GM23338 (cell line): ENCODE data around the gene LONRF2. TPM values are rescaled to one million over a fixed set of nuclear protein-coding genes. Genes with fewer than 3 reads are reported as not detected.

Experiments used
- ATAC-seq: fragments of 200-7000 bp; cut with Tn5 transposase; 3 replicates; pipeline ENCODE4 v1.9.1; 2020
- DNase-seq: peaks from one replicate; pipeline ENCODE4 v3.0.0-alpha.2; 2015; ENCODE audit warnings: low spot score
- H2AFZ ChIP-seq: fragments of 200-600 bp; sonication (generic); 2 replicates; pipeline ENCODE4 v1.8.0; 2016; ENCODE audit warnings: antibody characterized with exemption, mild to moderate bottlenecking, moderate library complexity
- H3F3A ChIP-seq: fragments of 200-600 bp; sonication (generic); replicated peaks from 2 replicates; pipeline ENCODE4 v1.8.0; 2017; ENCODE audit warnings: antibody characterized with exemption, mixed run types, low read depth
- H3K27ac ChIP-seq: fragments of 200-600 bp; sonication (generic); 2 replicates; pipeline ENCODE4 v1.6.1; 2016; ENCODE audit warnings: low read depth
- H3K27me3 ChIP-seq: fragments of 200-600 bp; sonication (generic); 2 replicates; pipeline ENCODE4 v1.8.0; 2016; ENCODE audit warnings: mild to moderate bottlenecking, mixed run types, moderate library complexity; ENCODE audit not compliant: insufficient read depth
- H3K36me3 ChIP-seq: fragments of 200-600 bp; sonication (generic); 2 replicates; pipeline ENCODE4 v1.8.0; 2016; ENCODE audit warnings: mild to moderate bottlenecking; ENCODE audit not compliant: insufficient read depth
- H3K4me1 ChIP-seq: fragments of 200-600 bp; sonication (generic); 2 replicates; pipeline ENCODE4 v1.8.0; 2016; ENCODE audit warnings: mild to moderate bottlenecking, moderate library complexity; ENCODE audit not compliant: insufficient read depth
- H3K4me2 ChIP-seq: fragments of 200-600 bp; sonication (generic); 2 replicates; pipeline ENCODE4 v1.7.1; 2017; ENCODE audit warnings: mixed run types
- H3K4me3 ChIP-seq: fragments of 200-600 bp; sonication (generic); 2 replicates; pipeline ENCODE4 v1.6.1; 2016; ENCODE audit warnings: mixed run types
- H3K79me2 ChIP-seq: fragments of 200-600 bp; sonication (generic); replicated peaks from 2 replicates; pipeline ENCODE4 v1.8.0; 2017; ENCODE audit warnings: mild to moderate bottlenecking; ENCODE audit not compliant: insufficient read depth
- H3K9me2 ChIP-seq: fragments of 200-600 bp; sonication (generic); 2 replicates; pipeline ENCODE4 v1.8.0; 2017; ENCODE audit not compliant: insufficient read depth
- H4K20me1 ChIP-seq: fragments of 200-600 bp; sonication (generic); replicated peaks from 2 replicates; pipeline ENCODE4 v1.8.0; 2017; ENCODE audit warnings: mild to moderate bottlenecking; ENCODE audit not compliant: insufficient read depth
- H3K27ac Mint-ChIP-seq: 2 replicates; pipeline ENCODE4 v1.8.0; 2020; ENCODE audit warnings: inconsistent platforms, mild to moderate bottlenecking, moderate library complexity, mixed read lengths
- H3K27me3 Mint-ChIP-seq: 3 replicates; pipeline ENCODE4 v1.8.0; 2022; ENCODE audit warnings: low read depth, mild to moderate bottlenecking, moderate library complexity, mixed read lengths, inconsistent platforms; ENCODE audit not compliant: insufficient read depth, poor library complexity
- H3K36me3 Mint-ChIP-seq: 3 replicates; pipeline ENCODE4 v1.8.0; 2021; ENCODE audit warnings: low read depth, mild to moderate bottlenecking, inconsistent platforms, moderate library complexity, mixed read lengths
- H3K4me1 Mint-ChIP-seq: 3 replicates; pipeline ENCODE4 v1.8.0; 2020; ENCODE audit warnings: mild to moderate bottlenecking, inconsistent platforms, mixed read lengths
- H3K4me3 Mint-ChIP-seq: 3 replicates; pipeline ENCODE4 v1.8.0; 2021; ENCODE audit warnings: moderate library complexity, mild to moderate bottlenecking, inconsistent platforms, mixed read lengths
- H3K9me3 Mint-ChIP-seq: 3 replicates; pipeline ENCODE4 v1.8.0; 2020; ENCODE audit warnings: moderate library complexity, mild to moderate bottlenecking, inconsistent platforms, mixed read lengths
- CREB1 ChIP-seq: fragments of 250-450 bp; sonication (Bioruptor Pico); IDR thresholded peaks from 2 replicates; pipeline ENCODE4 v1.5.0; 2020; ENCODE audit warnings: low read depth, mild to moderate bottlenecking, moderate library complexity
- EZH2 ChIP-seq: fragments of 200-600 bp; sonication (generic); IDR thresholded peaks from one replicate; pipeline ENCODE4 v1.8.0; 2017; ENCODE audit warnings: antibody characterized with exemption, mild to moderate bottlenecking, low read depth; ENCODE audit not compliant: unreplicated experiment
- EZH2phosphoT487 ChIP-seq: fragments of 200-600 bp; sonication (generic); IDR thresholded peaks from one replicate; pipeline ENCODE4 v1.8.1; 2018; ENCODE audit warnings: antibody characterized with exemption; ENCODE audit not compliant: unreplicated experiment
- JUNB ChIP-seq: IDR thresholded peaks from one replicate; pipeline ENCODE4 v1.6.1; 2016; ENCODE audit warnings: antibody characterized with exemption; ENCODE audit not compliant: unreplicated experiment
- NANOG ChIP-seq: IDR thresholded peaks from 2 replicates; pipeline ENCODE4 v1.6.1; 2016; ENCODE audit warnings: antibody characterized with exemption, borderline replicate concordance
- STAT1 ChIP-seq: IDR thresholded peaks from one replicate; pipeline ENCODE4 v1.6.1; 2016; ENCODE audit warnings: antibody characterized with exemption; ENCODE audit not compliant: unreplicated experiment
- ZNF114 ChIP-seq: fragments of 250-450 bp; sonication (Bioruptor Pico); IDR thresholded peaks from 2 replicates; pipeline ENCODE4 v1.5.0; 2020; ENCODE audit warnings: mild to moderate bottlenecking, moderate library complexity
- ZNF331 ChIP-seq: fragments of 250-450 bp; sonication (Bioruptor Pico); IDR thresholded peaks from 2 replicates; pipeline ENCODE4 v1.5.0; 2020; ENCODE audit warnings: low read depth, mild to moderate bottlenecking, moderate library complexity
- polyA plus RNA-seq: library from polyadenylated mRNA; unstranded; fragments of >200 nt; fragmentation: Nextera tagmentation; extraction: Ambion mirVana; gene quantifications from 2 replicates; pipeline ENCODE4 v1.2.1, GENCODE V29; 2016
- total RNA-seq: library from RNA; depleted of rRNA; stranded (reverse); fragments of >200 nt; shearing (Covaris generic); gene quantifications from 2 replicates; pipeline ENCODE4 v1.2.3, GENCODE V29; 2014
- TF ChIP-seq, protein P1 (sequence below): IDR thresholded peaks from one replicate; pipeline ENCODE4 v1.6.1; 2018; ENCODE audit warnings: antibody characterized with exemption; ENCODE audit not compliant: unreplicated experiment
- TF ChIP-seq, protein P2 (sequence below), 2 experiments: fragments of 200-600 bp in 1 of 2; sonication (generic) in 1 of 2; conservative IDR thresholded peaks; 2 replicates each; pipeline versions ENCODE4 v1.5.1 to v1.6.1; 2016 to 2017; ENCODE audit warnings: antibody characterized with exemption in 2 of 2, low read depth in 2 of 2, mild to moderate bottlenecking in 2 of 2, moderate library complexity in 1 of 2
- TF ChIP-seq, protein P3 (sequence below): IDR thresholded peaks from 2 replicates; pipeline ENCODE4 v1.6.1; 2016; ENCODE audit warnings: antibody characterized with exemption
- TF ChIP-seq, protein P4 (sequence below): fragments of 250-450 bp; sonication (Bioruptor Pico); IDR thresholded peaks from 2 replicates; pipeline ENCODE4 v1.5.0; 2020; ENCODE audit warnings: mild to moderate bottlenecking, moderate library complexity

The LONRF2 gene
- total and polyA plus RNA-seq, 2 experiments from 2014 or later: 0.05 to 0.24 TPM

DNA sequence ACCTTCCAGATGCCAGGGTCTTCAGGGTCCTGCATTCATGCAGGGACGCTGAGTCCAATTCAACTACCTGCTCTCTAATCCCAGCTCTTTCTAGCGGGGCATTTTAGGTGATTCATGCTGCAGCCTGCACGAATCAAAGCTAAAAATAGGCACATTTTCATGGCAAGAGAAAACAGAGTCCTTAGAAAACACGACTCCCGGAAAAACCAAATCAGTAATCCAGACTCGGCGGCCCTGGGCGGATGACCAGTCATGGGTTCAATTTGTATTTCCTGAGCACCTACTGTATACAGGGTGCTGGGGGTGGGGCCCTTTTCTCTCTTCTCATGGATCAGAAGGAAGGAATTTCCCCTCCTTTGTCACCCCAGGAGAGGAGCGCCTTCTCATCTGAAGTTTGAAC lies 64.4 kb downstream of the LONRF2 start (continued):
- TF ChIP-seq, protein P1, sequence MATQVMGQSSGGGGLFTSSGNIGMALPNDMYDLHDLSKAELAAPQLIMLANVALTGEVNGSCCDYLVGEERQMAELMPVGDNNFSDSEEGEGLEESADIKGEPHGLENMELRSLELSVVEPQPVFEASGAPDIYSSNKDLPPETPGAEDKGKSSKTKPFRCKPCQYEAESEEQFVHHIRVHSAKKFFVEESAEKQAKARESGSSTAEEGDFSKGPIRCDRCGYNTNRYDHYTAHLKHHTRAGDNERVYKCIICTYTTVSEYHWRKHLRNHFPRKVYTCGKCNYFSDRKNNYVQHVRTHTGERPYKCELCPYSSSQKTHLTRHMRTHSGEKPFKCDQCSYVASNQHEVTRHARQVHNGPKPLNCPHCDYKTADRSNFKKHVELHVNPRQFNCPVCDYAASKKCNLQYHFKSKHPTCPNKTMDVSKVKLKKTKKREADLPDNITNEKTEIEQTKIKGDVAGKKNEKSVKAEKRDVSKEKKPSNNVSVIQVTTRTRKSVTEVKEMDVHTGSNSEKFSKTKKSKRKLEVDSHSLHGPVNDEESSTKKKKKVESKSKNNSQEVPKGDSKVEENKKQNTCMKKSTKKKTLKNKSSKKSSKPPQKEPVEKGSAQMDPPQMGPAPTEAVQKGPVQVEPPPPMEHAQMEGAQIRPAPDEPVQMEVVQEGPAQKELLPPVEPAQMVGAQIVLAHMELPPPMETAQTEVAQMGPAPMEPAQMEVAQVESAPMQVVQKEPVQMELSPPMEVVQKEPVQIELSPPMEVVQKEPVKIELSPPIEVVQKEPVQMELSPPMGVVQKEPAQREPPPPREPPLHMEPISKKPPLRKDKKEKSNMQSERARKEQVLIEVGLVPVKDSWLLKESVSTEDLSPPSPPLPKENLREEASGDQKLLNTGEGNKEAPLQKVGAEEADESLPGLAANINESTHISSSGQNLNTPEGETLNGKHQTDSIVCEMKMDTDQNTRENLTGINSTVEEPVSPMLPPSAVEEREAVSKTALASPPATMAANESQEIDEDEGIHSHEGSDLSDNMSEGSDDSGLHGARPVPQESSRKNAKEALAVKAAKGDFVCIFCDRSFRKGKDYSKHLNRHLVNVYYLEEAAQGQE: no peak
- TF ChIP-seq ZNF114 (CRISPR knock-in tag): no peak
- TF ChIP-seq, protein P2, sequence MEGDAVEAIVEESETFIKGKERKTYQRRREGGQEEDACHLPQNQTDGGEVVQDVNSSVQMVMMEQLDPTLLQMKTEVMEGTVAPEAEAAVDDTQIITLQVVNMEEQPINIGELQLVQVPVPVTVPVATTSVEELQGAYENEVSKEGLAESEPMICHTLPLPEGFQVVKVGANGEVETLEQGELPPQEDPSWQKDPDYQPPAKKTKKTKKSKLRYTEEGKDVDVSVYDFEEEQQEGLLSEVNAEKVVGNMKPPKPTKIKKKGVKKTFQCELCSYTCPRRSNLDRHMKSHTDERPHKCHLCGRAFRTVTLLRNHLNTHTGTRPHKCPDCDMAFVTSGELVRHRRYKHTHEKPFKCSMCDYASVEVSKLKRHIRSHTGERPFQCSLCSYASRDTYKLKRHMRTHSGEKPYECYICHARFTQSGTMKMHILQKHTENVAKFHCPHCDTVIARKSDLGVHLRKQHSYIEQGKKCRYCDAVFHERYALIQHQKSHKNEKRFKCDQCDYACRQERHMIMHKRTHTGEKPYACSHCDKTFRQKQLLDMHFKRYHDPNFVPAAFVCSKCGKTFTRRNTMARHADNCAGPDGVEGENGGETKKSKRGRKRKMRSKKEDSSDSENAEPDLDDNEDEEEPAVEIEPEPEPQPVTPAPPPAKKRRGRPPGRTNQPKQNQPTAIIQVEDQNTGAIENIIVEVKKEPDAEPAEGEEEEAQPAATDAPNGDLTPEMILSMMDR (conservative IDR thresholded peaks at IDR 0.05; ENCODE audit: low read depth in 2 of 2): no peak
- TF ChIP-seq CREB1: no peak

DNA sequence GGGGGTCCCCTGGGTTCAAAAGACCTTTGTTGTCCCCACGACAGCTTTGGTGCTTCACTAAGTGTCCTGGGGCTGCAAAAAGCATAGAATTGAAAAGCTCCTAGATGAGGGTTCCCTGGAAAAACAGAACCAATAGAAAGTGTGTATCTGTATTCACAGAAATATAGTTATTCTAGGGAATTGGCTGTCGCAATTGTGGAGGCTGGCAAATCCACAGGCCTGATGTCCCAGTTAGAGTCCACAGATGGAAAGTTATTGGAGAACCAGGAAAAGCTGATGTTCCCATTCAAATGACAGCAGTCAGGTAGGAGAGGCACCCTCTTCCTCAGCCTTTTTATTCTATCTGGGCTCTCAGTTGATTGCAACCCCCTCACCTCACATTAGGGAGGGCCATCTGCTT lies 65.5 kb downstream of the LONRF2 start:
- no peaks in the 10 kb centered on the region for H3K9me2 ChIP-seq
- no peaks in the 10 kb centered on the region for H3K79me2 ChIP-seq
- no peak overlapping the region for H2AFZ ChIP-seq
- no peaks in the 10 kb centered on the region for H3K36me3 ChIP-seq
- DNase-seq: no peak
- H3K9me3 Mint-ChIP-seq: peaks cover 7% of the 10 kb centered on the region; the same call in 1 of the 3 replicates
- H3K27me3 ChIP-seq: no peaks in the 10 kb centered on the region
- H3K27ac ChIP-seq: no peak overlapping the region
- H3K27ac Mint-ChIP-seq: no peak overlapping the region
- no peaks in the 10 kb centered on the region for H3F3A ChIP-seq
- no peak for ATAC-seq
- 0 out of 3 replicates have a peak, but pooled peaks cover 4% of the 10 kb centered on the region for H3K36me3 Mint-ChIP-seq
- no peak overlapping the region for H3K4me3 ChIP-seq
- no peaks in the 10 kb centered on the region; the same call in 2 of the 3 replicates for H3K4me1 Mint-ChIP-seq
- peaks cover 1% of the 10 kb centered on the region for H3K27me3 Mint-ChIP-seq
- no peaks in the 10 kb centered on the region for H4K20me1 ChIP-seq
- H3K4me3 Mint-ChIP-seq: no peak overlapping the region
- no peak overlapping the region for H3K4me2 ChIP-seq
- no peaks in the 10 kb centered on the region for H3K4me1 ChIP-seq
- TF ChIP-seq EZH2 (no peak), CREB1 (no peak), ZNF331 (CRISPR knock-in tag) (no peak), JUNB (no peak), NANOG (no peak), EZH2phosphoT487 (no peak), STAT1 (no peak)
- TF ChIP-seq, protein P3, sequence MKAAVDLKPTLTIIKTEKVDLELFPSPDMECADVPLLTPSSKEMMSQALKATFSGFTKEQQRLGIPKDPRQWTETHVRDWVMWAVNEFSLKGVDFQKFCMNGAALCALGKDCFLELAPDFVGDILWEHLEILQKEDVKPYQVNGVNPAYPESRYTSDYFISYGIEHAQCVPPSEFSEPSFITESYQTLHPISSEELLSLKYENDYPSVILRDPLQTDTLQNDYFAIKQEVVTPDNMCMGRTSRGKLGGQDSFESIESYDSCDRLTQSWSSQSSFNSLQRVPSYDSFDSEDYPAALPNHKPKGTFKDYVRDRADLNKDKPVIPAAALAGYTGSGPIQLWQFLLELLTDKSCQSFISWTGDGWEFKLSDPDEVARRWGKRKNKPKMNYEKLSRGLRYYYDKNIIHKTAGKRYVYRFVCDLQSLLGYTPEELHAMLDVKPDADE: no peak
- TF ChIP-seq, protein P4, sequence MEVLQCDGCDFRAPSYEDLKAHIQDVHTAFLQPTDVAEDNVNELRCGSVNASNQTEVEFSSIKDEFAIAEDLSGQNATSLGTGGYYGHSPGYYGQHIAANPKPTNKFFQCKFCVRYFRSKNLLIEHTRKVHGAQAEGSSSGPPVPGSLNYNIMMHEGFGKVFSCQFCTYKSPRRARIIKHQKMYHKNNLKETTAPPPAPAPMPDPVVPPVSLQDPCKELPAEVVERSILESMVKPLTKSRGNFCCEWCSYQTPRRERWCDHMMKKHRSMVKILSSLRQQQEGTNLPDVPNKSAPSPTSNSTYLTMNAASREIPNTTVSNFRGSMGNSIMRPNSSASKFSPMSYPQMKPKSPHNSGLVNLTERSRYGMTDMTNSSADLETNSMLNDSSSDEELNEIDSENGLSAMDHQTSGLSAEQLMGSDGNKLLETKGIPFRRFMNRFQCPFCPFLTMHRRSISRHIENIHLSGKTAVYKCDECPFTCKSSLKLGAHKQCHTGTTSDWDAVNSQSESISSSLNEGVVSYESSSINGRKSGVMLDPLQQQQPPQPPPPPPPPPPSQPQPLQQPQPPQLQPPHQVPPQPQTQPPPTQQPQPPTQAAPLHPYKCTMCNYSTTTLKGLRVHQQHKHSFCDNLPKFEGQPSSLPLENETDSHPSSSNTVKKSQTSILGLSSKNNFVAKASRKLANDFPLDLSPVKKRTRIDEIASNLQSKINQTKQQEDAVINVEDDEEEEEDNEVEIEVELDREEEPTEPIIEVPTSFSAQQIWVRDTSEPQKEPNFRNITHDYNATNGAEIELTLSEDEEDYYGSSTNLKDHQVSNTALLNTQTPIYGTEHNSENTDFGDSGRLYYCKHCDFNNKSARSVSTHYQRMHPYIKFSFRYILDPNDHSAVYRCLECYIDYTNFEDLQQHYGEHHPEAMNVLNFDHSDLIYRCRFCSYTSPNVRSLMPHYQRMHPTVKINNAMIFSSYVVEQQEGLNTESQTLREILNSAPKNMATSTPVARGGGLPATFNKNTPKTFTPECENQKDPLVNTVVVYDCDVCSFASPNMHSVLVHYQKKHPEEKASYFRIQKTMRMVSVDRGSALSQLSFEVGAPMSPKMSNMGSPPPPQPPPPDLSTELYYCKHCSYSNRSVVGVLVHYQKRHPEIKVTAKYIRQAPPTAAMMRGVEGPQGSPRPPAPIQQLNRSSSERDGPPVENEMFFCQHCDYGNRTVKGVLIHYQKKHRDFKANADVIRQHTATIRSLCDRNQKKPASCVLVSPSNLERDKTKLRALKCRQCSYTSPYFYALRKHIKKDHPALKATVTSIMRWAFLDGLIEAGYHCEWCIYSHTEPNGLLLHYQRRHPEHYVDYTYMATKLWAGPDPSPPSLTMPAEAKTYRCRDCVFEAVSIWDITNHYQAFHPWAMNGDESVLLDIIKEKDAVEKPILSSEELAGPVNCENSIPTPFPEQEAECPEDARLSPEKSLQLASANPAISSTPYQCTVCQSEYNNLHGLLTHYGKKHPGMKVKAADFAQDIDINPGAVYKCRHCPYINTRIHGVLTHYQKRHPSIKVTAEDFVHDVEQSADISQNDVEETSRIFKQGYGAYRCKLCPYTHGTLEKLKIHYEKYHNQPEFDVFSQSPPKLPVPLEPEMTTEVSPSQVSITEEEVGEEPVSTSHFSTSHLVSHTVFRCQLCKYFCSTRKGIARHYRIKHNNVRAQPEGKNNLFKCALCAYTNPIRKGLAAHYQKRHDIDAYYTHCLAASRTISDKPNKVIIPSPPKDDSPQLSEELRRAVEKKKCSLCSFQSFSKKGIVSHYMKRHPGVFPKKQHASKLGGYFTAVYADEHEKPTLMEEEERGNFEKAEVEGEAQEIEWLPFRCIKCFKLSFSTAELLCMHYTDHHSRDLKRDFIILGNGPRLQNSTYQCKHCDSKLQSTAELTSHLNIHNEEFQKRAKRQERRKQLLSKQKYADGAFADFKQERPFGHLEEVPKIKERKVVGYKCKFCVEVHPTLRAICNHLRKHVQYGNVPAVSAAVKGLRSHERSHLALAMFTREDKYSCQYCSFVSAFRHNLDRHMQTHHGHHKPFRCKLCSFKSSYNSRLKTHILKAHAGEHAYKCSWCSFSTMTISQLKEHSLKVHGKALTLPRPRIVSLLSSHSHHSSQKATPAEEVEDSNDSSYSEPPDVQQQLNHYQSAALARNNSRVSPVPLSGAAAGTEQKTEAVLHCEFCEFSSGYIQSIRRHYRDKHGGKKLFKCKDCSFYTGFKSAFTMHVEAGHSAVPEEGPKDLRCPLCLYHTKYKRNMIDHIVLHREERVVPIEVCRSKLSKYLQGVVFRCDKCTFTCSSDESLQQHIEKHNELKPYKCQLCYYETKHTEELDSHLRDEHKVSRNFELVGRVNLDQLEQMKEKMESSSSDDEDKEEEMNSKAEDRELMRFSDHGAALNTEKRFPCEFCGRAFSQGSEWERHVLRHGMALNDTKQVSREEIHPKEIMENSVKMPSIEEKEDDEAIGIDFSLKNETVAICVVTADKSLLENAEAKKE: no peak
